ENCODE measurements around the gene TRAF4. TPM values are rescaled to one million over a fixed set of nuclear protein-coding genes. Genes with fewer than 3 reads are reported as not detected.

Gene TRAF4
- total RNA-seq, 1 experiment from 2014 or later, result 127 TPM

- TF ChIP-seq RAD21 (IDR thresholded peaks at IDR 0.05; ENCODE audit: low read depth) (no peak), FOSL1 (IDR thresholded peaks at IDR 0.05; ENCODE audit: low read depth) (no peak), YY1 (IDR thresholded peaks at IDR 0.05; ENCODE audit: extremely low read depth, insufficient replicate concordance, low read depth, low read length) (no peak), ATF3 (IDR thresholded peaks at IDR 0.05) (no peak), EZH2phosphoT487 (IDR thresholded peaks at IDR 0.05; ENCODE audit: borderline replicate concordance) (no peak), TCF7L2 (IDR thresholded peaks at IDR 0.05; ENCODE audit: borderline replicate concordance, extremely low read depth, insufficient read depth, insufficient read length) (no peak), SRF (IDR thresholded peaks at IDR 0.05; ENCODE audit: low read depth) (no peak), EZH2 (IDR thresholded peaks at IDR 0.05) (no peak), CEBPB (IDR thresholded peaks at IDR 0.05; ENCODE audit: low read depth) (no peak), SP1 (IDR thresholded peaks at IDR 0.05; ENCODE audit: low read depth) (no peak)
- Histone ChIP-seq H3K4me1 (ENCODE audit: control insufficient read depth in 1 of 2, insufficient read depth in 2 of 2, low read length in 2 of 2) (no peaks in the 10 kb centered on the region), H3K4me2 (ENCODE audit: low read length) (no peak overlapping the region), H3K27me3 (ENCODE audit: insufficient read depth, low read length) (no peaks in the 10 kb centered on the region), H3K36me3 (ENCODE audit: control insufficient read depth in 1 of 2, insufficient read depth in 2 of 2, low read length in 2 of 2) (peaks cover 20 to 25% of the 10 kb centered on the region in 2 experiments; a peak in 3 of 4 replicates), H3K4me3 (replicated peaks in 1 of 2; ENCODE audit: low read depth in 1 of 2, low read length in 2 of 2) (no peak overlapping the region), H3K27ac (ENCODE audit: low read depth, low read length) (no peak overlapping the region), H3K9me3 (ENCODE audit: control insufficient read depth in 1 of 2, insufficient read depth in 1 of 2, low read depth in 1 of 2, low read length in 2 of 2) (no peaks in the 10 kb centered on the region), H3K79me2 (ENCODE audit: insufficient read depth, low read length) (no peaks in the 10 kb centered on the region), H3K9ac (ENCODE audit: low read length) (no peak overlapping the region), H2AFZ (ENCODE audit: low read depth, low read length, poor library complexity, severe bottlenecking) (no peak overlapping the region), H3K9me2 (ENCODE audit: insufficient read depth) (no peaks in the 10 kb centered on the region), H4K20me1 (ENCODE audit: insufficient read depth) (no peaks in the 10 kb centered on the region)
- intact Hi-C loops (cut with micrococcal nuclease), result no loop called here
- BruUV-seq (replicated peaks), result no TSS peak
- CTCF ChIA-PET, result interaction anchor here (0.5 kb wide), 1 partner anchor 415 kb away, joined by 3 read pairs; no protein-coding TSS in a partner anchor
- ATAC-seq, result no peak
- no peak for DNase-seq (ENCODE audit: low read depth, low spot score)
- POLR2A ChIA-PET, result interaction anchor here (1.6 kb wide), 1 partner anchor 15 kb away, joined by 3 read pairs; the partner anchor contains the start of gene RPL23A
- RAD21 ChIA-PET (ENCODE audit: low non-redundant PET in 1 of 2, low total read pairs in 2 of 2, uncharacterized antibody in 2 of 2, unreplicated experiment in 2 of 2), result no interaction called here
Measured at GRCh38 chr17:28704219-28704858, 39.5 kb upstream of the TRAF4 start.

Data from HCT116 (cell line).